GM18519 (cell line): ENCODE data around the gene TMEM258.

Experiments used
- ATAC-seq: cut with Tn5 transposase; IDR thresholded peaks from one replicate; pipeline ENCODE4 v1.9.1; 2021; ENCODE audit warnings: mild to moderate bottlenecking, moderate library complexity; ENCODE audit not compliant: unreplicated experiment, low FRiP score

Gene TMEM258

GRCh38 chr11:61745781-61746441 is 46.5 kb downstream of the TMEM258 start:
- no peak for ATAC-seq

GRCh38 chr11:61744609-61745156 is 47.7 kb downstream of the TMEM258 start:
- ATAC-seq, result no peak

- ATAC-seq, result no peak
Observed at GRCh38 chr11:61744181-61744580, 48.2 kb downstream of the TMEM258 start.

- no peak for ATAC-seq
Observed at GRCh38 chr11:61743486-61744095, 48.8 kb downstream of the TMEM258 start.

GRCh38 chr11:61742391-61742790 is 50.0 kb downstream of the TMEM258 start:
- ATAC-seq, result no peak

GRCh38 chr11:61739966-61740365 is 52.4 kb downstream of the TMEM258 start:
- ATAC-seq, result no peak

- no peak for ATAC-seq
Observed at GRCh38 chr11:61739413-61739812, 53.0 kb downstream of the TMEM258 start.
